Measurements from ENCODE around the gene TUBGCP2. TPM values are rescaled to one million over a fixed set of nuclear protein-coding genes. Genes with fewer than 3 reads are reported as not detected.

Gene TUBGCP2
- total and polyA plus RNA-seq, 9 of the 15 experiments (the other 6 are each of a cell fraction or from before 2014, with no cell fraction given), result 4.3 to 56.6 (median 28.4) TPM

DNA sequence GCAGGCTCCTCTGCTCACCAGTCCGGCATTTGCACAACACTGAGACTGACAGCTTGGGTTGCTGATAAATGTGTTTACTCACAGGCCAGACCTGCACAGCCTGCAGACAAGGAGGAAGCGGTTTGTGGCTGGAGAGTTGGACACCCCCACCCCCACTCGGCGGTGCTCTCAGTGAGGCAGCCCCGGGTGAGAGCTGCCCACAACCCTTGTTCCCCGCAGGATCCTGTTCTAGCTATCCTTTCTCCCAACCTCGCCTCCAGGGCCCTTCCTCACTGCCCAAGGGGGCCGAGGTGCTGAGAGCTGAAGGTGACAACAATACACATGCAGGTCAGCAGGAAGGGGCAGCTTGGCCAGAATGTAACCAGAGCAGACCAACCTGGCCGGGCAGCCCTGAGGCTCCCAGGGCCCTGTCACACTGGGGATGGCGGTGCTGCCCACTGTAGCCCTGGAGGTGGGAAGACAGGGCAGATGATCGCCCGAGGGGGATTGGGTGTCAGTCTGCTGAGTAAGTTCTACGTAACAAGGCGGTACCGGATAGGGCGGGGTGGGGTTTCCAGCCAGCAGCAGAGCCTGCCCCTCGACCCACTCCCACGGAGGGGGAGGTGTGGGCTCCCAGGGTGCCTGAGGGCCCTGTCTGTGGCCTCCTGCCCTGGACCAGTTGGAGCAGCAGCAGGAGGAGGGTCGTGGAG is 30.0 kb downstream of the TUBGCP2 start (continued):
- TF ChIP-seq, protein P1, sequence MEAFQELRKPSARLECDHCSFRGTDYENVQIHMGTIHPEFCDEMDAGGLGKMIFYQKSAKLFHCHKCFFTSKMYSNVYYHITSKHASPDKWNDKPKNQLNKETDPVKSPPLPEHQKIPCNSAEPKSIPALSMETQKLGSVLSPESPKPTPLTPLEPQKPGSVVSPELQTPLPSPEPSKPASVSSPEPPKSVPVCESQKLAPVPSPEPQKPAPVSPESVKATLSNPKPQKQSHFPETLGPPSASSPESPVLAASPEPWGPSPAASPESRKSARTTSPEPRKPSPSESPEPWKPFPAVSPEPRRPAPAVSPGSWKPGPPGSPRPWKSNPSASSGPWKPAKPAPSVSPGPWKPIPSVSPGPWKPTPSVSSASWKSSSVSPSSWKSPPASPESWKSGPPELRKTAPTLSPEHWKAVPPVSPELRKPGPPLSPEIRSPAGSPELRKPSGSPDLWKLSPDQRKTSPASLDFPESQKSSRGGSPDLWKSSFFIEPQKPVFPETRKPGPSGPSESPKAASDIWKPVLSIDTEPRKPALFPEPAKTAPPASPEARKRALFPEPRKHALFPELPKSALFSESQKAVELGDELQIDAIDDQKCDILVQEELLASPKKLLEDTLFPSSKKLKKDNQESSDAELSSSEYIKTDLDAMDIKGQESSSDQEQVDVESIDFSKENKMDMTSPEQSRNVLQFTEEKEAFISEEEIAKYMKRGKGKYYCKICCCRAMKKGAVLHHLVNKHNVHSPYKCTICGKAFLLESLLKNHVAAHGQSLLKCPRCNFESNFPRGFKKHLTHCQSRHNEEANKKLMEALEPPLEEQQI (IDR thresholded peaks at IDR 0.05), result no peak
- TF ChIP-seq, protein P2, sequence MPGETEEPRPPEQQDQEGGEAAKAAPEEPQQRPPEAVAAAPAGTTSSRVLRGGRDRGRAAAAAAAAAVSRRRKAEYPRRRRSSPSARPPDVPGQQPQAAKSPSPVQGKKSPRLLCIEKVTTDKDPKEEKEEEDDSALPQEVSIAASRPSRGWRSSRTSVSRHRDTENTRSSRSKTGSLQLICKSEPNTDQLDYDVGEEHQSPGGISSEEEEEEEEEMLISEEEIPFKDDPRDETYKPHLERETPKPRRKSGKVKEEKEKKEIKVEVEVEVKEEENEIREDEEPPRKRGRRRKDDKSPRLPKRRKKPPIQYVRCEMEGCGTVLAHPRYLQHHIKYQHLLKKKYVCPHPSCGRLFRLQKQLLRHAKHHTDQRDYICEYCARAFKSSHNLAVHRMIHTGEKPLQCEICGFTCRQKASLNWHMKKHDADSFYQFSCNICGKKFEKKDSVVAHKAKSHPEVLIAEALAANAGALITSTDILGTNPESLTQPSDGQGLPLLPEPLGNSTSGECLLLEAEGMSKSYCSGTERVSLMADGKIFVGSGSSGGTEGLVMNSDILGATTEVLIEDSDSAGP (CRISPR knock-in tag; IDR thresholded peaks at IDR 0.05), result no peak
- TF ChIP-seq TFAM (CRISPR knock-in tag; conservative IDR thresholded peaks at IDR 0.05) (no peak), ZNF830 (CRISPR knock-in tag; IDR thresholded peaks at IDR 0.05) (no peak), ELF1 (tag; IDR thresholded peaks at IDR 0.05) (no peak), PCBP2 (IDR thresholded peaks at IDR 0.05; ENCODE audit: low read depth, low read length, poor library complexity, severe bottlenecking) (no peak), JUNB (CRISPR knock-in tag; conservative IDR thresholded peaks at IDR 0.05) (no peak), MTA2 (IDR thresholded peaks at IDR 0.05; ENCODE audit: low read depth) (no peak), NFE2 (IDR thresholded peaks at IDR 0.05; ENCODE audit: low read depth) (peak; percentile 43; the same call in 1 of the 2 replicates), CHD1 (IDR thresholded peaks at IDR 0.05; ENCODE audit: low read length) (no peak), ZKSCAN8 (CRISPR knock-in tag; IDR thresholded peaks at IDR 0.05) (no peak), MTF1 (CRISPR knock-in tag; IDR thresholded peaks at IDR 0.05; ENCODE audit: borderline replicate concordance) (no peak), SMARCA4 (IDR thresholded peaks at IDR 0.05) (peak; percentile 63; the same call in 1 of the 2 replicates), SRSF9 (IDR thresholded peaks at IDR 0.05; ENCODE audit: borderline replicate concordance, low read depth, low read length) (no peak), TAF1 (IDR thresholded peaks at IDR 0.05; ENCODE audit: control insufficient read depth, extremely low read depth, insufficient read depth, low read length, severe bottlenecking) (peak; percentile 22), CCAR2 (IDR thresholded peaks at IDR 0.05; ENCODE audit: low read depth, low read length) (no peak), ZNF785 (CRISPR knock-in tag; IDR thresholded peaks at IDR 0.05) (no peak)
- TF ChIP-seq, protein P3, sequence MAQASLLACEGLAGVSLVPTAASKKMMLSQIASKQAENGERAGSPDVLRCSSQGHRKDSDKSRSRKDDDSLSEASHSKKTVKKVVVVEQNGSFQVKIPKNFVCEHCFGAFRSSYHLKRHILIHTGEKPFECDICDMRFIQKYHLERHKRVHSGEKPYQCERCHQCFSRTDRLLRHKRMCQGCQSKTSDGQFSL (CRISPR knock-in tag; IDR thresholded peaks at IDR 0.05), result no peak
- TF ChIP-seq, protein P3 (tag; IDR thresholded peaks at IDR 0.05), result no peak
- TF ChIP-seq, protein P4, sequence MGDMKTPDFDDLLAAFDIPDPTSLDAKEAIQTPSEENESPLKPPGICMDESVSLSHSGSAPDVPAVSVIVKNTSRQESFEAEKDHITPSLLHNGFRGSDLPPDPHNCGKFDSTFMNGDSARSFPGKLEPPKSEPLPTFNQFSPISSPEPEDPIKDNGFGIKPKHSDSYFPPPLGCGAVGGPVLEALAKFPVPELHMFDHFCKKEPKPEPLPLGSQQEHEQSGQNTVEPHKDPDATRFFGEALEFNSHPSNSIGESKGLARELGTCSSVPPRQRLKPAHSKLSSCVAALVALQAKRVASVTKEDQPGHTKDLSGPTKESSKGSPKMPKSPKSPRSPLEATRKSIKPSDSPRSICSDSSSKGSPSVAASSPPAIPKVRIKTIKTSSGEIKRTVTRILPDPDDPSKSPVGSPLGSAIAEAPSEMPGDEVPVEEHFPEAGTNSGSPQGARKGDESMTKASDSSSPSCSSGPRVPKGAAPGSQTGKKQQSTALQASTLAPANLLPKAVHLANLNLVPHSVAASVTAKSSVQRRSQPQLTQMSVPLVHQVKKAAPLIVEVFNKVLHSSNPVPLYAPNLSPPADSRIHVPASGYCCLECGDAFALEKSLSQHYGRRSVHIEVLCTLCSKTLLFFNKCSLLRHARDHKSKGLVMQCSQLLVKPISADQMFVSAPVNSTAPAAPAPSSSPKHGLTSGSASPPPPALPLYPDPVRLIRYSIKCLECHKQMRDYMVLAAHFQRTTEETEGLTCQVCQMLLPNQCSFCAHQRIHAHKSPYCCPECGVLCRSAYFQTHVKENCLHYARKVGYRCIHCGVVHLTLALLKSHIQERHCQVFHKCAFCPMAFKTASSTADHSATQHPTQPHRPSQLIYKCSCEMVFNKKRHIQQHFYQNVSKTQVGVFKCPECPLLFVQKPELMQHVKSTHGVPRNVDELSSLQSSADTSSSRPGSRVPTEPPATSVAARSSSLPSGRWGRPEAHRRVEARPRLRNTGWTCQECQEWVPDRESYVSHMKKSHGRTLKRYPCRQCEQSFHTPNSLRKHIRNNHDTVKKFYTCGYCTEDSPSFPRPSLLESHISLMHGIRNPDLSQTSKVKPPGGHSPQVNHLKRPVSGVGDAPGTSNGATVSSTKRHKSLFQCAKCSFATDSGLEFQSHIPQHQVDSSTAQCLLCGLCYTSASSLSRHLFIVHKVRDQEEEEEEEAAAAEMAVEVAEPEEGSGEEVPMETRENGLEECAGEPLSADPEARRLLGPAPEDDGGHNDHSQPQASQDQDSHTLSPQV (IDR thresholded peaks at IDR 0.05), result peak; percentile 94
